Measurements from ENCODE around the gene BCL3. TPM values are rescaled to one million over a fixed set of nuclear protein-coding genes. Genes with fewer than 3 reads are reported as not detected.

Gene BCL3
- total RNA-seq, 1 donor from 2014 or later, result 28.3 TPM

GRCh38 chr19:44785271-44785670, 36.8 kb downstream of the BCL3 start:
- no peak for DNase-seq (ENCODE audit: extremely low read depth, low read depth, low spot score)

- no peak for DNase-seq (ENCODE audit: extremely low read depth, low read depth, low spot score)
Observed at GRCh38 chr19:44785993-44786392, 37.5 kb downstream of the BCL3 start.

- DNase-seq (ENCODE audit: extremely low read depth, low read depth, low spot score), result no peak
Observed at GRCh38 chr19:44788971-44789370, 40.5 kb downstream of the BCL3 start.

- no peak for DNase-seq (ENCODE audit: extremely low read depth, low read depth, low spot score)
Observed at GRCh38 chr19:44789943-44790483, 41.5 kb downstream of the BCL3 start.

GRCh38 chr19:44792281-44792680, 43.8 kb downstream of the BCL3 start:
- no peak for DNase-seq (ENCODE audit: extremely low read depth, low read depth, low spot score)

- no peak for DNase-seq (ENCODE audit: extremely low read depth, low read depth, low spot score)
Observed at GRCh38 chr19:44794610-44795009, 46.1 kb downstream of the BCL3 start.

GRCh38 chr19:44795398-44795987, 47.0 kb downstream of the BCL3 start:
- no peak for DNase-seq (ENCODE audit: extremely low read depth, low read depth, low spot score)

GRCh38 chr19:44796701-44797115, 48.2 kb downstream of the BCL3 start:
- no peak for DNase-seq (ENCODE audit: extremely low read depth, low read depth, low spot score)

GRCh38 chr19:44799627-44800346, 51.3 kb downstream of the BCL3 start:
- DNase-seq (ENCODE audit: extremely low read depth, low read depth, low spot score), result no peak

- no peak for DNase-seq (ENCODE audit: extremely low read depth, low read depth, low spot score)
Observed at GRCh38 chr19:44800461-44800860, 52.0 kb downstream of the BCL3 start.

- no peak for DNase-seq (ENCODE audit: extremely low read depth, low read depth, low spot score)
Observed at GRCh38 chr19:44803442-44804428, 55.2 kb downstream of the BCL3 start.

- DNase-seq (ENCODE audit: extremely low read depth, low read depth, low spot score), result no peak
Observed at GRCh38 chr19:44806291-44806690, 57.8 kb downstream of the BCL3 start.

GRCh38 chr19:44807162-44807561, 58.7 kb downstream of the BCL3 start:
- DNase-seq (ENCODE audit: extremely low read depth, low read depth, low spot score), result no peak

- DNase-seq (ENCODE audit: extremely low read depth, low read depth, low spot score), result no peak
Observed at GRCh38 chr19:44807652-44808462, 59.3 kb downstream of the BCL3 start.

GRCh38 chr19:44808463-44809371, 60.2 kb downstream of the BCL3 start, which contains the start of gene BCAM:
Gene BCAM (plus strand): TSS chr19:44809103. CDS start chr19:44809125, 22 bp downstream.
- DNase-seq (ENCODE audit: extremely low read depth, low read depth, low spot score), result no peak
